Neutrophil (primary cell): ENCODE data around the gene HOXC6.

Experiments
- H3K27ac ChIP-seq: fragments of 200-600 bp; sonication (generic); 2 replicates; pipeline ENCODE4 v1.5.1; 2016; ENCODE audit warnings: mild to moderate bottlenecking, moderate library complexity
- H3K27me3 ChIP-seq: fragments of 200-600 bp; sonication (generic); 2 replicates; pipeline ENCODE4 v1.6.0; 2016; ENCODE audit warnings: mild to moderate bottlenecking
- H3K36me3 ChIP-seq: fragments of 200-600 bp; sonication (generic); 2 replicates; pipeline ENCODE4 v1.5.1; 2017
- H3K4me1 ChIP-seq, 2 experiments: fragments of 200-600 bp in 1 of 2; sonication (generic) in 1 of 2; 1 replicate in 1 of 2; 2 replicates in 1 of 2; pipeline versions ENCODE4 v1.5.1 to v1.6.1; 2013 to 2016; ENCODE audit warnings: low read depth in 1 of 2, low read length in 1 of 2, mild to moderate bottlenecking in 1 of 2, moderate library complexity in 1 of 2; ENCODE audit not compliant: control insufficient read depth in 1 of 2, insufficient read depth in 1 of 2
- H3K4me3 ChIP-seq, 2 experiments: fragments of 200-600 bp in 1 of 2; sonication (generic) in 1 of 2; 1 replicate in 1 of 2; 2 replicates in 1 of 2; pipeline ENCODE4 v1.5.1; 2013 to 2016; ENCODE audit warnings: low read depth in 1 of 2, low read length in 1 of 2, mild to moderate bottlenecking in 1 of 2, moderate library complexity in 1 of 2
- H3K9me3 ChIP-seq: fragments of 200-600 bp; sonication (generic); 2 replicates; pipeline ENCODE4 v1.5.1; 2016
- CTCF ChIP-seq: fragments of 200-600 bp; sonication (generic); IDR thresholded peaks from 2 replicates; pipeline ENCODE4 v1.5.1; 2016; ENCODE audit warnings: antibody characterized with exemption

Gene HOXC6

GRCh38 chr12:54007538-54008259 is 20.5 kb upstream of the HOXC6 start:
- Histone ChIP-seq H3K27me3 (peaks cover 100% of the 10 kb centered on the region), H3K9me3 (no peaks in the 10 kb centered on the region), H3K4me3 (no peak overlapping the region), H3K36me3 (no peaks in the 10 kb centered on the region), H3K27ac (no peak overlapping the region), H3K4me1 (peaks cover 21 to 26% of the 10 kb centered on the region in 2 experiments)
- no peak for TF ChIP-seq CTCF

GRCh38 chr12:54008260-54008552 is 20.0 kb upstream of the HOXC6 start:
- no peaks in the 10 kb centered on the region for H3K36me3 ChIP-seq
- H3K27me3 ChIP-seq = peaks cover 100% of the 10 kb centered on the region
- peaks cover 21 to 26% of the 10 kb centered on the region in 2 experiments for H3K4me1 ChIP-seq
- no peak overlapping the region for H3K27ac ChIP-seq
- no peaks in the 10 kb centered on the region for H3K9me3 ChIP-seq
- H3K4me3 ChIP-seq = no peak overlapping the region
- no peak for TF ChIP-seq CTCF

- Histone ChIP-seq H3K4me3 (no peak overlapping the region), H3K27ac (no peak overlapping the region), H3K36me3 (no peaks in the 10 kb centered on the region), H3K9me3 (no peaks in the 10 kb centered on the region), H3K27me3 (peaks cover 100% of the 10 kb centered on the region), H3K4me1 (peaks cover 21 to 28% of the 10 kb centered on the region in 2 experiments)
- no peak for TF ChIP-seq CTCF
Observed at GRCh38 chr12:54009171-54010052, 18.8 kb upstream of the HOXC6 start.

- Histone ChIP-seq H3K27ac (no peak overlapping the region), H3K4me1 (peaks cover 21 to 29% of the 10 kb centered on the region in 2 experiments), H3K4me3 (no peak overlapping the region), H3K27me3 (peaks cover 100% of the 10 kb centered on the region), H3K9me3 (no peaks in the 10 kb centered on the region), H3K36me3 (no peaks in the 10 kb centered on the region)
- TF ChIP-seq CTCF = no peak
Observed at GRCh38 chr12:54010053-54010971, 17.9 kb upstream of the HOXC6 start.

GRCh38 chr12:54010972-54011664 is 17.1 kb upstream of the HOXC6 start:
- H3K36me3 ChIP-seq = no peaks in the 10 kb centered on the region
- peaks cover 100% of the 10 kb centered on the region for H3K27me3 ChIP-seq
- no peak overlapping the region for H3K4me3 ChIP-seq
- no peaks in the 10 kb centered on the region for H3K9me3 ChIP-seq
- H3K4me1 ChIP-seq = peaks cover 20 to 27% of the 10 kb centered on the region in 2 experiments
- no peak for TF ChIP-seq CTCF
- H3K27ac ChIP-seq = no peak overlapping the region
